ENCODE measurements around the gene AIFM3.

GRCh38 chr22:20933910-20934309, 33.1 kb upstream of the AIFM3 start:
- no peak for TF ChIP-seq CTCF (IDR thresholded peaks at IDR 0.05; ENCODE audit: borderline replicate concordance, extremely low read depth, low read length, poor library complexity, severe bottlenecking)
- TF ChIP-seq EZH2 (IDR thresholded peaks at IDR 0.05; ENCODE audit: borderline replicate concordance, low read depth, low read length, severe bottlenecking), result no peak
